GM10266 (cell line): ENCODE results near the gene KRTAP4-2.
"Not testable (repeated sequence)": the region's sequence is repeated elsewhere in the genome, so short reads cannot be mapped to it uniquely, and the experiment has no call there.

ENCODE experiments used
- DNase-seq: peaks from one replicate; pipeline ENCODE4 v3.0.0; 2012; ENCODE audit errors: extremely low spot score
- CTCF ChIP-seq: IDR thresholded peaks from 2 replicates; pipeline ENCODE4 v1.5.1; 2012; ENCODE audit warnings: mild to moderate bottlenecking, low read depth; ENCODE audit not compliant: control insufficient read depth, insufficient read depth; ENCODE audit errors: missing control alignments

The KRTAP4-2 gene

GRCh38 chr17:41145261-41145660 lies 32.8 kb downstream of the KRTAP4-2 start:
- no peak for DNase-seq
- no peak for TF ChIP-seq CTCF

DNA sequence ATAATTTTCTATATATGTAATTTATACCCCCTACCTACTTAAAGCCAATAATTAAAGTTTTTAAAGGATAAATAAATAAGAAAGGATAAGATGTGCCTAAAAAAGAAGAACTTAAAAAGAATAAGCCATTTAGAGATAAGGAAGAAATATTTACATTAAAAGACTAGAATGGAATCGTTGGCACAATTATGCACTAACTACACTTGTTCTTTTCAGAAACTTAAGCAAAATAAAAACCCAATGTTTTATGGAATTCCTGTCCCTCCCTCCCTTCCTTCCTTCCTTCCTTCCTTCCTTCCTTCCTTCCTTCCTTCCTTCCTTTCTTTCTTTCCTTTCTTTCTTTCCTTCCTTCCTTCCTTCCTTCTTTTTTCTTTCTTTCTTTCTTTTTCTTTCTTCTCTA lies 33.2 kb downstream of the KRTAP4-2 start:
- DNase-seq = no peak
- no peak for TF ChIP-seq CTCF

GRCh38 chr17:41141361-41141760 lies 36.7 kb downstream of the KRTAP4-2 start:
- TF ChIP-seq CTCF = no peak

DNA sequence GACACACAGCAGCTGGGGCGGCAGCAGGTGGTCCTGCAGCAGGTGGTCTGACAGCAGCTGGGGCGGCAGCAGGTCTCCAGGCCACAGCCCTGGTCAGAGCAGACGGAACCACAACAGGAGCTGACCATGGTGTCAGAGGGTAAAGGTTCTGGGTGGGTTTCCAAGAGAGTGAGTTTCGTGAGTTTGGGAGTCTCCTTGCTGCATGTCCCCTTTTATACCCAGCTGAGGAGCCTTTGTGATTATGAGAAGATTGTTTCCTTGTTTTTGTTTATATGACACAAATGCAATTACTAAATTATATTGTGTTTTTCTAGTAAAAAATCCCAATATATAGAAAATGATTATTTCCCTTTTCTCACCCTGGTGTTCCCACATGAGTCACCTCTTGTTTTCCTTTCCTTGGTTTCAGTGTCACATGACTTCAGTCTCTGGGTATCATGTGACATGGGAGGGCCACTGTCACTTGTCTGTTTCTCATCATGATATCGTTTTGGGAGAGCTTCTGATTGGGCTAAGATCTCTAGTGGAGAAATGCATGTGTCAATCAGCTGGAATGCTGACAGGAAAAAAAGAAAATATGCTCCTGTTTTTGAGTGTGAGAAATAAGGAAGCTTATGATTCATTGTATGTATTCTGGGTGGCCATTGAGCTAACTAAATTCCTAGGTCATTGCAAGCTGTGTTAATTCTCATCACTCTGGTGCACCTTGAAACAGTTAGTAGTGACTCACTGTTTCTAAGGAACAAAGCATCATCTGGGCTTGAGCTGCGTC lies 37.5 kb downstream of the KRTAP4-2 start, which contains the start of gene KRTAP4-6:
TSS of gene KRTAP4-6 (minus strand) at position 185 of the 772 bp plus-strand sequence. CDS start at position 128, 57 bp downstream.
- DNase-seq = no peak
- TF ChIP-seq CTCF = no peak

More at GRCh38 chr17:41141361-41141760, 36.7 kb downstream of the KRTAP4-2 start:
- DNase-seq = no peak

- DNase-seq = not testable (repeated sequence)
Measured at GRCh38 chr17:41139865-41140264, 38.2 kb downstream of the KRTAP4-2 start.

DNA sequence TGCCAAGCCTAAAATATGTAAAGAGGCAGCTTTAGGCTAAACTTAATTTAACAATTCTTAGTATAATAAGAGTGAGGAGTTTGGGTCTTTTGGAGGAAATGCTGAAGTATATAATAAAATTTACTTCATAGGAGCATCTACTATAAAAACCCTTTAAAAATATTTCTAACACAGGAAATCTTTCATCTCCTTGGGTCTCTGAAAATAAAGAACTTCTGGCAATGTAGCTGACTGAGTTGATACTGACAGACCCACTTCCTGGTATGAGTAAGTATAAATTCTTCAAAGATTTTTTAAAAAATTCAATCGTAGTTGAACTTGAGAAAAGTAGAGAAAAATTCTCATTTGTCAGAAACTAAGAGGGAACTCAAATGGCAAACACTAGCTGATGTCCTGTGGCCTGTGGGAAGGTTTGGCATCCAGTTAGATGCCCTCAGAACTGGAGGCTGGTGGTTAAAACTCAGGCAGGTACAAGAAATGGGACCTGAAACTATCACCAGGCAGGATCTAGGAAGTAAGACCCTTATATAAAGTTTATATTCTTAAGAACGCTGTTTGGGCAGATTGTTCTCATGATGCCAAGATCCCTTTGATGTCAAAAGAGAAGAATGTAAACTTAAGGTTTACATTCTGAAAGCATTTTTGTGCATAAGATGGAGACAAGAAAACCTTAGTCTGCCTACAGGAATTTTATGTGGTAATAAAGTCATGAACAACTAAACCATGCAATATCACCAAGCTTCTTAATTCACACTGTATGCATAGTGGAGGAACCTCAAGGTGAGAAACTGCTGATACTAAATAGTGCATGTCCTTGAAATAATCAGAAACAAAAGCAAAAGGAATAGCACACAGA lies 43.9 kb downstream of the KRTAP4-2 start:
- no peak for DNase-seq
- no peak for TF ChIP-seq CTCF

DNA sequence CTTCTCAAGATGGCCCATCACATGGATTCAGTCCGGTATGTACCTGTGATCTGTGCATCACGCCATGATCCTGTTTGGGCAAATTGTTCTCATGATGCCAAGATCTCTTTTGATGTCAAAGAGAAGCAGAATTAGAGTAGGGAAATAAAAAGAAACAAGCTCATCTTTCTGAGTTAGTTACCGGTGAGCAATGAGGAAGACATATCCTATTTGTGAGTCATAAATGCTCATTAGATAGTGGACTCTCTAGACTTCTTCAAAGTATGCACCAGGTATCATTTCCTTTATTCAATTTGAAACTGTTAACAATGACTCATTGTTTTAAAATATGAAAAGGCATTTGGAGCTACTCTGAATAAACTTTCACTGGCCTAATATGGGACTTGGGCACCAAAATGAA lies 46.0 kb downstream of the KRTAP4-2 start:
- peak; percentile 17 for DNase-seq
- no peak for TF ChIP-seq CTCF
